Measurements from ENCODE around the gene ZNF230.

The ZNF230 gene

DNA sequence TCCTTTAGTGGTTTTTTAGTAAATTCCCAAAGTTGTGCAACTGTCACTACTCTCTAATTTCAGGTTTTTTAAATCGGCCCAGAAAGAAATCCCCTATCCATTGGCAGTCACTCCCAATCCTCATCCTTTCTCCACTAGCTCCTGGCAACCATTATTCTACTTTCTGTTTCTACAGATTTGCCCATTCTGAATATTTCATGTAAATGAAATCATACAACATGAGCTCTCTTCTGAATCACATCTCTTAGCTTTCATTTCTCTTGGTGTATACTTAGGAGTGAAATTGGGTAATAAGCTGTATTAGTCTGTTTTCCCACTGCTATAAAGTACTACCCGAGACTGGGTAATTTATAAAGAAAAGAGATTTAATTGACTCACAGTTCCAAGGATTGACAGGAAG lies 39.4 kb downstream of the ZNF230 start:
- DNase-seq (ENCODE audit: low read depth): no peak

DNA sequence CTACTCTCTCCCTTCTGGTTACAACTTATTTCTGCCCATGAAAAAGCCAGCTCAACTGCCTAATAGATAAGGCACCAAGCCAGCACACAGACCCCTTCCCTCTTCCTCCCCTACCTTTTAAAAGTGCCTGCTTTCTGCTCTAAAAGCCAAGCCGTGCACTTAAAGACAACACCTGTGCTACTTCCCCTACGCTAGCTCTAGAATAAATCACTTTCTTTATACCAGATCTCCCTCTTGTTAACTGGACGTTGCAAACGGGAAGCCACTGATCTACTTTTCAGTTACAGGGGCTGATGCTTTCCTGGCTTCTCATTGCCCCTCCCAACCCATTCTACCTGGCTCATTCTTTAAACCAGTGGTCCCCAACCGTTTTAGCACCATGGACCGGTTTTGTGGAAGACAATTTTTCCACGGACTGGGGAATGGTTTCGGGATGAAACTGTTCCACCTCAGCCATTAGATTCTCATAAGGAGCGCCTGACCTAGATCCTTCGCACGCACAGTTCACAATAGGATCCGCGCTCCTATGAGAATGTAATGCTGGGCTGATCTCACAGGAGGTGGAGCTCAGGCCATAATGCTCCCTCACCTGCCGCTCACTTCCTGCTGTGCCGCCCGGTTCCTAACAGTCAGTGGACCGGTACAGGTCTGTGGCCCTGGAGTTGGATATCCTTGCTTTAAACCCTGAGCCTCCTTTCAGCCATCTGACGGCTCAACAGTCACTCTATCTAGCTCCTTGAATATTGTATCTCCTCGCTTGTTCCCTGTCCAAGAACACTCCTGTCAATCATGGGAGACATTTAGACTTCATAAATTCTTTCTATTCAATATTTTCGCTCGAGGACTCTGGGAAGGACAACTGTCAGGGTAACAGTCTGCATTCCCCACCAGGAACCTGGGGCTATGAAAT lies 48.2 kb downstream of the ZNF230 start:
- no peak for DNase-seq (ENCODE audit: low read depth)

- peak; percentile 81 for DNase-seq (ENCODE audit: low read depth)
These were observed 49.1 kb downstream of the ZNF230 start, which contains the start of gene ZNF223 for GRCh38 chr19:44051650-44052402. TSS of gene ZNF223 (plus strand) at chr19:44052036. CDS start at chr19:44055177, 3,141 bp downstream.

GRCh38 chr19:44055870-44056269 lies 53.1 kb downstream of the ZNF230 start:
- no peak for DNase-seq (ENCODE audit: low read depth)

DNA sequence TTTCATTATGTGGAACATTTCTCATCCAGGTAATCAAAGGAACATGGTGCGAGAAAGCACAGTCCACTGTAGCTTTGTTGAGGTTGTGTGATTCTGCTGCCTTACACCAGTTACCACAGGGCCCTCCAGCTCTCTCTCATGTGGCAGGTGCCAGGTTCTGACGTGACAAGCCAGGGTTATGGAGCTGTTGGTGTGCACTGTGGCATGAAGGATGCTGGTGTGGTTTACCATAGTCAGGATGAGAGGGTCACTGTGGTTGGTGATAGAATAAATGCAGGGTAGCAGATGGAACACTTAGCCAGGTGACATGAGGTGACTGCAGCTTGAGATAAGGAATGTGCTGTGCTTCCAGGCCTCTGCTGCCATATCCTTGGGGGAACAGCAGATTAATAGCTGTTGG lies 56.5 kb downstream of the ZNF230 start:
- DNase-seq (ENCODE audit: low read depth): no peak

- DNase-seq (ENCODE audit: low read depth): no peak
These were observed 58.3 kb downstream of the ZNF230 start for GRCh38 chr19:44061038-44061437.

Data from GM04503 (cell line).